Measurements from ENCODE around the gene LRRN2. TPM values are rescaled to one million over a fixed set of nuclear protein-coding genes. Genes with fewer than 3 reads are reported as not detected.

The LRRN2 gene
- total RNA-seq, 1 donor from 2014 or later = 12.8 TPM

DNA sequence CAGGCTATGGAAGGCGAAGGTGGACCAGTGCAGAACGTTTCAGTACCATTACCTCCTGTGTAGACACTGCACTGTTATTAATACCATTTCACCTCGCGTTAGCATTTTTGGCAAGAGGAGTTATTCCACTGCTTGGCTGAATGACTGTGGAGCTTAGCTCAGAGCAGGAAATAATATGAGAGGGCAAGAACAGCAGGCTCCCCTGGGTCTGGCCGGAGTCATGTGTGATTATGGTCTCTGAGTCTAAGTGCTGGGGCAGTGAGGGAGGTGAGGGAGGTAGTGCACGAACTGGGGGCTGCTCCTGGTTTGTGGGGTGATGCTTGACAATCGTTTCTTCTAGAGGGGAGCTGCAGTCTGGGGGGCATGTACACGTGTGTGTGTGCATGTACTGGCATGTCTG, 86.4 kb downstream of the LRRN2 start:
- DNase-seq = no peak

DNA sequence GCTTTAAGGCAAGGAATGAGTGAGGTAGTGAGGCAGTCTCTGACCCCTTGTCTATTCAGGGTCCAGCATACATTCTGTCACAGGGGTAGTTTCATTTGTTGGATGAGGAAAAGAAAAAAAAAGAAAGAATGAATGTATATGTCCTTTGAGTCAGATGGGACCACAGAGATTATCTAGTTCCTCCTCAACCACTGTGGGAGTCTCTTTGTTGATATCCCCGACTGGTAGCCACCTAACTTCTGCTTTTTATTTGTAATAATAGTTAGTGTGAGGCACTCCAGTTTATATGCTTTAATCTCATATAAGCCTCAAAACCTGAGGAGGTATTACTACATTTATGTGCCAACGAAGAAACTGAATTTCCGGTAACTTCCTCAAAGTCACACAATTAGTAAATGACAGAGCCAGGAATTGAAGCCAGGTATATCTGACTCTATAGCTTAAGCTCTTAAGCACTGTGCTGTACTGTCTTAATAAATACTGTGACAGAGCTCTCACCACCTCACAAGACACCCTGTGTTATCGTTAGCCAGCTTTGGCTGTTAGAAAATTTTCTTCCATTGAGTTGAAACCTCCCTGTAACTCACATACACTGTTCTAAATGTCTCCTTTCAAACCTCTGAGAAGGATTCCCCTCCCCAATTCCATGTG, 87.1 kb downstream of the LRRN2 start:
- no peak for DNase-seq

GRCh38 chr1:204592246-204592948, 93.1 kb downstream of the LRRN2 start:
- no peak for DNase-seq

DNA sequence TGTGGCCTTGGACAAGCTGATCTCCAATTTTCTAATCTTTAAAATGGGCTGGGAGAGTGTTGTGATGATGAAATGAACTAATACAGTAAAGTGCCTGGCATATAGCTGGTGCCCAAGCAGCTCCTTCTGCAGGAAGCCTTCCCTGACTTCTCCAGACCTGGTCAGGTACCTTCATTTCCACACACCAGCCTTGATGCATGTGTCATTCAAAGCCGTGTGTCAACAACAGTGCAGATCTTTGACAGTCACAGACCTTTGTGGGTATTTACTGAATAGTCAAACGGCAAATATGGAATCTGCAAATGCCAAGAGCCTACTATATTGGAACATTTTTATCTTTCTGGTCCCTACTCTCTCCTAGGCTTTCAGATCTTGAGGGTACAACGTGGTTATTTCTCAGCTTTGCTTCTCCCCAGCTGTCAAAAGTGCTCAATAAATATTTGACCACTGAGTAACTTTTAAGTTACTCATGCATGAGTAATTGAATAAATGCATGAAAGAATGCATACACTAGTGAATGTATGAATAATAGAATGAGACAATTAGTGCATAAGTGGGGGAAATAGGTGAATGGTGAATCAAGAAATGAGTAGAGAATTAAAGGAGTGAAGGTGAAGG, 94.0 kb downstream of the LRRN2 start:
- DNase-seq = no peak

GRCh38 chr1:204589409-204590038, 96.0 kb downstream of the LRRN2 start:
- DNase-seq = no peak

- no peak for DNase-seq
These were observed 96.7 kb downstream of the LRRN2 start for GRCh38 chr1:204588826-204589225.

GRCh38 chr1:204587621-204588020, 97.9 kb downstream of the LRRN2 start:
- DNase-seq = no peak

DNA sequence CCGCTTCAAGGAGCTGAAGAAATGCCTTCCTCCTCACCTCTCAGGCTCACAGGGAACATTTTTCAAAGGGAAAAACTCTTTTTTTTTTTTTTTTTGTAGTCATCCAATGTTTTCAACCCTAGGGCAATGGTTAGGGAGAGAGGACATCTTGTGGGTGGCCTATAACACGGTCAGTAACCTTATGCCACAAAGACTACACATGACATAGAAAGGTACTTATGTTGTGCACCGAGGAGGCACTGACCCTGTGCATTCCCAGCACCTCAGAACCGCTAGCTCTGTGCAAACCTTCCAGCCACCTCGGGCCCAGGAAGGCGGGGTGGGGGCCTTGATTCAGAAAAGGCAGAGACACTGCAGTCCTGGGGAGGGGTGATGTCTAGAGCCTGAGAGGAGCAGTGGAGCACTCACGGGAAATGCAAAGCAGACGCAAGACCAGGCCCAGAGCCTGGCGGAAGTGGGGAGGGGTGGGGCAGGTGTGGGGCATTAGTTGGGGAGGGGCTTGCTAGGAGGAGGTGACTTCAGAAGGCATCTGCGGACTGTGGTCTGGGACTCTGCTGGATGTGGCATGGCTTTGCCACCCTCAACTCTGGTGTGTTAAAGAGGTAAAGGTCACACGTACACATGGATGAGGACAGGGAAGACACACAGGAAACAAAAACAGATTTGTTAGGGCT, 100.7 kb downstream of the LRRN2 start:
- no peak for DNase-seq

DNA sequence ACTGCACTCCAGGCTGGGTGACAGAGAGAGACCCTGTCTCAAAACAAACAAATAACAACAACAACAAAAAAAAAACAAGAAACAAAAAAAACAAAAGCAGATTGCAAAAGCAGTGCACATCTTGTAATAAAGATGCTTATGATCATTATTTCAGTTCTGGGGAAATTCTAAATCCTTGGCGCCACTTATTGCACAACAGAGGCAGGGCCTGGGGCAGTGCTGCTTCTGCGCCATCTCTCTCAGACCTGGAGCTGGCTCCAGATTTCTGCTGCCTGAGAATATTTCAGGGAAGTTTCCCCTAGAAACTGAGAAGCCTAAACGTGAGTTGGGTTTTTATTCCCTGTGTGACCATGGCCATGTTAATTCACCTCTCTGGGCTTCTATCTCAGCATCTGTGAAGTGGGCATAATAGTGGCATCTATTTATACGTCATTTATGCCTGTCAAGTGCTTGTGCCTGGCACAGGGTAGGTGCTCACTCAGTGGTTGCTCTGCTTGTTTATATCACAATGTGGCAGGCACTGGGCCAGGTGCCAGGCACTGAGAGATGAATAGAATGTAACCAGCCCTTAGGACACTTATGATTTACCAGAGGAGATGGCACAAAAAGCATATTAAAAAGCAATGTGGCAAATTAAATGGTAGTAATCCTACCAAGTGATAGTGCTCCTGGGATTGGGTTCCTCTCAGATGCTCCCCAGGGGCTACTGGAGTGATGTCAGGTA, 101.5 kb downstream of the LRRN2 start:
- DNase-seq = no peak

- DNase-seq = no peak
These were observed 103.8 kb downstream of the LRRN2 start for GRCh38 chr1:204581759-204582158.

DNA sequence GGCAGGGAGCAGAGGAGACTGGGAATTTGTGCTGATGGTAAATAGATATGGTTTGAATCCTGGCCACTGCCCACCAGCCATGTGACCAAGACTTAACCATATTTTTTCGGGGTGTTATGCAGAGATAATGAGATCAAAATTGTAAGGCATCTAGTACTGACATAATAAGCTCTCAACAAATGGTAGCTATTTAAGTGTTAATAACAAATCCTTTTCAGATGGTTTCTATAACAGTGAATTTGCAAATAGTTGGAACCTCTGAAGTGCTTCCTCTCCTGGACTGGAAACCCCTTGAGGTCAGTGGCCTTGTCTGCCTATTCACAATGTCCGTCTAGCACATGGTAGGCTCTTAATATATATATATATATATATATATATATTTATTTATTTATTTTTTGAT, 104.7 kb downstream of the LRRN2 start:
- DNase-seq = no peak

DNA sequence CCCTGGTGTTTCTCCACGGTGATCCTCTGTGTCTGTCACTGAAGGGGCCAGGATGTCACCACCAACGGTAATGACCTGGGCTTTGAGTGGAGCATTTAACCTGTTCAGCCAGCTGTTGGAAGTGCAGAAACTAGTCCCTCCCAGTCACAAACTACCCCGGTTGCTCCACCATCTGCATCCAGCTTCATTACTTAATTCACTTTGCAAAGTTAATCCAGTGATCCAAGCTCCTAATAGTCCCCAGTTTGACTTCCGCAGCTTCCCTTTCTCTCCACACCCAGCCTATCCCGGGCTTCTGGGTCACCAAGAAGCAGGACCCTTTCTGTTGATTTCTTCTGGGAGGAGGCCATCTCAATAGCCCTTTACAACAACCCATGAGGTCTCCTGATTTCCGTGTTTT, 105.9 kb downstream of the LRRN2 start:
- DNase-seq = no peak

- no peak for DNase-seq
These were observed 106.5 kb downstream of the LRRN2 start for GRCh38 chr1:204578867-204579664.

DNA sequence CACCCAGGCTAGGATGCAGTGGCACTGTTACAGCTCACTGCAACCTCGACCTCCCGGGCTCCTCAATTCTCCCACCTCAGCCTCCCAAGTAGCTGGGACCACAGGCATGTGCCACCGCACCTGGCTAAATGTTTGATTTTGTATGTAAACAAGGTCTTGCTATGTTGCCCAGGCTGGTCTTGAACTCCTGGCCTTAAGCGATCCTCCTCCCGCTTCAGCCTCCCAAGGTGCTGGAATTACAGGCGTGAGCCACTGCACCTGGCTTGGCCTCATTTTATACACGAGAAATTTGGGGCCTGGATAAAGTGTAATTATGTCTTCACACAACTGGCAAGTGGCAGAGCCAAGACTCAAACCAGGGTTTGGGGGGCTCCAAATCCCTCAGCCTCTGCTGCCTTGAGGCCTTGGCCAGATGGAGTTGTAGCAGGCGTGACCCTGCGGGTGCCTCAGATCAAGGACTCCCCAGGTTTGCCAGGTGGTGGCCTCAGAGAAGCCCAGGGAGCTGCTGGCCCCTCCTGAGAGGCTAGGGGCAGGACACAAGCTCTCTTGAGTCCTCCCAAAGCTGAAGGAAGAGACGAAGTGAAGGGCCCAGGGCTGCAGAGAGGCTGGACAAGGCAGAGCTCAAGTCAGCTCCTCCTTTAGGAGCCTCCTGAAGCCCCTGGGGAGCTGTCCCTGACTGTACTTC, 107.6 kb downstream of the LRRN2 start:
- DNase-seq = no peak

DNA sequence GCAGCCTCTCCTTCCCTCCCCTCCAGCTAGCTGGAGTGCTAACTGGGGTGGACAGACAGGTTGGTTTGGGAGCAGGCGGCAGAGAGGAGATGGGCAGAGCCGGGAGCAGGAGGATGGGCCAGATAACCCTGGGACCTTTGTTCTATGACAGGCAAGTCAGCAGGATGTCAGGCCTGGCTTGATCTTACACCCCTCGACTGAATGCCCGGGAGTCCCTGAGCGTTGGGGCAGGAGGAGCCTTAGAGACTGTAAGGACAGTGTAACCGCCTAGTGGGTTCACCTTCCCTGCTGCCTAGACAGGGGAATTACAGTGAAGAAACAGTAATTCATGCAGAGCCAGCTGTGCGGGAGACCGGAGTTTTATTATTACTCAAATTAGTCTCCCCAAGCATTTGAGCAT, 109.1 kb downstream of the LRRN2 start:
- DNase-seq = no peak

- DNase-seq = no peak
These were observed 110.0 kb downstream of the LRRN2 start for GRCh38 chr1:204575221-204576190.

DNA sequence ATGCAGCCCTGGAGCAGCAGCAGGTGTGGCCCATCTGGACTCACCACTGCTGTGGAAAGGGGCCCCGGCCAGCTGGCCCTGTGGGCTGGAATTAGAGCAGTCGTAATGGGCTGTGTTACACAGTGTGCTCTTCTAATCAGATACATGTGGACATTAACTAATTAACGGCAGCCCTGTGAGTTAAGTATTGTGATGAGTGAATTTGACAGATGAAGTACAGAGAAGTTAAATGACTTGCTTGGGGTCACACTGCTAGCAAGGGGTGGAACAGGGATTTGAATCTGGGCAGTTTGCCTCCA, 110.7 kb downstream of the LRRN2 start:
- no peak for DNase-seq

GRCh38 chr1:204574016-204574864, 111.3 kb downstream of the LRRN2 start:
- DNase-seq = no peak
